DMS53 (cell line): ENCODE results near the gene CAMTA1.

ENCODE experiments used
- DNase-seq: peaks from one replicate; lab custom pipeline; 2025; lab: John Stamatoyannopoulos, UW

CAMTA1 gene

GRCh38 chr1:7477593-7477992, 692.3 kb downstream of the CAMTA1 start:
- no peak for DNase-seq

- DNase-seq, result peak; percentile 50
Measured at GRCh38 chr1:7478142-7478790, 693.0 kb downstream of the CAMTA1 start.

- DNase-seq, result peak; percentile 98
Measured at GRCh38 chr1:7478809-7479499, 693.7 kb downstream of the CAMTA1 start.

- DNase-seq, result peak; percentile 82
Measured at GRCh38 chr1:7479571-7479970, 694.3 kb downstream of the CAMTA1 start.

- no peak for DNase-seq
Measured at GRCh38 chr1:7481194-7481593, 695.9 kb downstream of the CAMTA1 start.

GRCh38 chr1:7482077-7482476, 696.8 kb downstream of the CAMTA1 start:
- DNase-seq, result no peak

GRCh38 chr1:7482772-7483495, 697.7 kb downstream of the CAMTA1 start:
- no peak for DNase-seq

- DNase-seq, result no peak
Measured at GRCh38 chr1:7483634-7484383, 698.6 kb downstream of the CAMTA1 start.

- DNase-seq, result no peak
Measured at GRCh38 chr1:7485086-7485780, 700.0 kb downstream of the CAMTA1 start.

- DNase-seq, result no peak
Measured at GRCh38 chr1:7485826-7486225, 700.6 kb downstream of the CAMTA1 start.

GRCh38 chr1:7487766-7488474, 702.7 kb downstream of the CAMTA1 start:
- DNase-seq, result no peak

- DNase-seq, result no peak
Measured at GRCh38 chr1:7488475-7488842, 703.2 kb downstream of the CAMTA1 start.

GRCh38 chr1:7489586-7489985, 704.3 kb downstream of the CAMTA1 start:
- no peak for DNase-seq

GRCh38 chr1:7490576-7490975, 705.3 kb downstream of the CAMTA1 start:
- peak; percentile 43 for DNase-seq

- peak; percentile 80 for DNase-seq
Measured at GRCh38 chr1:7491109-7491817, 706.0 kb downstream of the CAMTA1 start.

GRCh38 chr1:7491818-7492173, 706.5 kb downstream of the CAMTA1 start:
- no peak for DNase-seq

- DNase-seq, result no peak
Measured at GRCh38 chr1:7493711-7494454, 708.6 kb downstream of the CAMTA1 start.

- no peak for DNase-seq
Measured at GRCh38 chr1:7495962-7496361, 710.7 kb downstream of the CAMTA1 start.

GRCh38 chr1:7497107-7497637, 711.9 kb downstream of the CAMTA1 start:
- no peak for DNase-seq
